H9 (cell line): ENCODE measurements around the gene CCM2. TPM values are rescaled to one million over a fixed set of nuclear protein-coding genes. Genes with fewer than 3 reads are reported as not detected.

Source experiments
- DNase-seq: peaks from one replicate; pipeline ENCODE4 v3.0.0-alpha.2; 2017
- H2AFZ ChIP-seq: one replicate; pipeline ENCODE4 v1.6.1; 2013; ENCODE audit warnings: mild to moderate bottlenecking, low read length, control low read depth, moderate library complexity
- H2AK5ac ChIP-seq: 2 replicates; pipeline ENCODE4 v1.6.1; 2013; ENCODE audit warnings: low read length, control low read depth, mixed read lengths; ENCODE audit not compliant: insufficient read length
- H2BK120ac ChIP-seq: one replicate; pipeline ENCODE4 v1.6.1; 2013; ENCODE audit warnings: low read depth, mild to moderate bottlenecking, low read length, control low read depth, inconsistent platforms; ENCODE audit not compliant: poor library complexity, severe bottlenecking
- H2BK12ac ChIP-seq: 2 replicates; pipeline ENCODE4 v1.6.1; 2013; ENCODE audit warnings: low read length, control low read depth, mixed read lengths, low read depth; ENCODE audit not compliant: insufficient read length
- H2BK15ac ChIP-seq: 2 replicates; pipeline ENCODE4 v1.6.1; 2013; ENCODE audit warnings: low read depth, low read length, control low read depth
- H2BK20ac ChIP-seq: one replicate; pipeline ENCODE4 v1.6.1; 2013; ENCODE audit warnings: low read depth, mild to moderate bottlenecking, low read length, control low read depth, inconsistent platforms; ENCODE audit not compliant: poor library complexity, severe bottlenecking
- H2BK5ac ChIP-seq: 2 replicates; pipeline ENCODE4 v1.6.1; 2013; ENCODE audit warnings: low read length, control low read depth, mixed read lengths; ENCODE audit not compliant: insufficient read length
- H3K14ac ChIP-seq: 2 replicates; pipeline ENCODE4 v1.6.1; 2013; ENCODE audit warnings: low read length, control low read depth; ENCODE audit not compliant: insufficient read depth
- H3K18ac ChIP-seq: 2 replicates; pipeline ENCODE4 v1.6.1; 2013; ENCODE audit warnings: low read depth, mild to moderate bottlenecking, mixed read lengths, low read length, control low read depth; ENCODE audit not compliant: insufficient read length
- H3K23ac ChIP-seq: 2 replicates; pipeline ENCODE4 v1.6.1; 2013; ENCODE audit warnings: low read length, control low read depth, mixed read lengths, low read depth; ENCODE audit not compliant: insufficient read length
- H3K23me2 ChIP-seq: 2 replicates; pipeline ENCODE4 v1.6.1; 2013; ENCODE audit warnings: low read depth, mild to moderate bottlenecking, mixed read lengths, low read length, control low read depth; ENCODE audit not compliant: insufficient read length, poor library complexity, severe bottlenecking
- H3K27ac ChIP-seq: 2 replicates; pipeline ENCODE4 v1.5.1; 2013; ENCODE audit warnings: low read length, control low read depth, mixed read lengths, low read depth; ENCODE audit not compliant: insufficient read length
- H3K27me3 ChIP-seq: 2 replicates; pipeline ENCODE4 v1.6.1; 2013; ENCODE audit warnings: low read length, control low read depth, inconsistent platforms; ENCODE audit not compliant: insufficient read depth
- H3K4ac ChIP-seq: 2 replicates; pipeline ENCODE4 v1.6.1; 2013; ENCODE audit warnings: low read depth, mild to moderate bottlenecking, control low read depth, inconsistent platforms, low read length, moderate library complexity
- H3K4me1 ChIP-seq: 2 replicates; pipeline ENCODE4 v1.6.1; 2013; ENCODE audit warnings: low read length, control low read depth, inconsistent platforms; ENCODE audit not compliant: insufficient read depth
- H3K4me2 ChIP-seq: 2 replicates; pipeline ENCODE4 v1.6.1; 2013; ENCODE audit warnings: low read length, control low read depth, mixed read lengths; ENCODE audit not compliant: insufficient read length, insufficient read depth
- H3K56ac ChIP-seq: 2 replicates; pipeline ENCODE4 v1.6.1; 2013; ENCODE audit warnings: low read depth, mild to moderate bottlenecking, mixed read lengths, low read length, control low read depth; ENCODE audit not compliant: insufficient read length
- H3K79me1 ChIP-seq: 2 replicates; pipeline ENCODE4 v1.6.1; 2013; ENCODE audit warnings: low read depth, mild to moderate bottlenecking, moderate library complexity, low read length, control low read depth, inconsistent platforms; ENCODE audit not compliant: insufficient read depth, poor library complexity, severe bottlenecking
- H3K79me2 ChIP-seq: 2 replicates; pipeline ENCODE4 v1.6.1; 2013; ENCODE audit warnings: low read length, control low read depth, inconsistent platforms; ENCODE audit not compliant: insufficient read depth
- H3K9ac ChIP-seq: 2 replicates; pipeline ENCODE4 v1.6.1; 2013; ENCODE audit warnings: low read length, control low read depth, mixed read lengths; ENCODE audit not compliant: insufficient read length; ENCODE audit errors: extremely low read depth
- H3K9me3 ChIP-seq: one replicate; pipeline ENCODE4 v1.6.1; 2013; ENCODE audit warnings: low read depth, low read length, inconsistent platforms; ENCODE audit not compliant: control insufficient read depth
- H3T11ph ChIP-seq: one replicate; pipeline ENCODE4 v1.6.1; 2013; ENCODE audit warnings: mild to moderate bottlenecking, low read length, control low read depth, inconsistent platforms
- H4K20me1 ChIP-seq: one replicate; pipeline ENCODE4 v1.6.1; 2013; ENCODE audit not compliant: control insufficient read depth, insufficient read length, insufficient read depth
- H4K5ac ChIP-seq: 2 replicates; pipeline ENCODE4 v1.6.1; 2013; ENCODE audit warnings: low read depth, mild to moderate bottlenecking, mixed read lengths, low read length, control low read depth; ENCODE audit not compliant: insufficient read length
- H4K8ac ChIP-seq: replicated peaks from 2 replicates; pipeline ENCODE4 v1.6.1; 2013; ENCODE audit warnings: low read length, control low read depth, mixed read lengths, low read depth; ENCODE audit not compliant: insufficient read length
- H4K91ac ChIP-seq: 2 replicates; pipeline ENCODE4 v1.6.1; 2013; ENCODE audit warnings: low read depth, mild to moderate bottlenecking, moderate library complexity, mixed read lengths, low read length, control low read depth; ENCODE audit not compliant: insufficient read length
- H3K27ac Mint-ChIP-seq, 3 experiments: 2 replicates in 2 of 3; 3 replicates in 1 of 3; pipeline ENCODE4 v1.8.0; 2020 to 2021; ENCODE audit warnings: mixed read lengths in 3 of 3, mild to moderate bottlenecking in 1 of 3, moderate library complexity in 1 of 3
- H3K27me3 Mint-ChIP-seq: 2 replicates; pipeline ENCODE4 v1.8.0; 2021; ENCODE audit warnings: low read depth, mild to moderate bottlenecking, moderate library complexity, mixed read lengths
- H3K36me3 Mint-ChIP-seq, 3 experiments: 2 replicates in 2 of 3; 3 replicates in 1 of 3; pipeline ENCODE4 v1.8.0; 2020 to 2021; ENCODE audit warnings: low read depth in 3 of 3, mixed read lengths in 3 of 3; ENCODE audit not compliant: insufficient read depth in 1 of 3
- H3K4me1 Mint-ChIP-seq, 2 experiments: 2 replicates each; pipeline ENCODE4 v1.8.0; 2020; ENCODE audit warnings: mixed read lengths in 2 of 2
- H3K4me3 Mint-ChIP-seq, 2 experiments: 2 replicates in 1 of 2; 3 replicates in 1 of 2; pipeline ENCODE4 v1.8.0; 2020 to 2021; ENCODE audit warnings: mild to moderate bottlenecking in 2 of 2, mixed read lengths in 2 of 2, moderate library complexity in 1 of 2
- H3K9me3 Mint-ChIP-seq, 2 experiments: 2 replicates in 1 of 2; 3 replicates in 1 of 2; pipeline ENCODE4 v1.8.0; 2020; ENCODE audit warnings: mild to moderate bottlenecking in 2 of 2, mixed read lengths in 2 of 2, moderate library complexity in 1 of 2
- CTCF ChIP-seq: fragments of 200-600 bp; sonication (generic); conservative IDR thresholded peaks from 3 replicates; pipeline ENCODE4 v1.8.0; 2021; ENCODE audit warnings: antibody characterized with exemption, mild to moderate bottlenecking
- WGBS: extraction: QIAGEN DNeasy Blood & Tissue Kit; methylation state at CpG from one replicate; pipeline ENCODE4 v1.1.7; 2013; ENCODE audit warnings: missing lambda C conversion rate, low lambda C conversion rate, mixed read lengths; ENCODE audit not compliant: insufficient read length; ENCODE audit errors: extremely low coverage; 5-methylcytosine and 5-hydroxymethylcytosine counted together
- total RNA-seq: library from RNA; stranded (reverse); gene quantifications from 2 replicates; pipeline ENCODE4 v1.2.1, GENCODE V29; 2021

The CCM2 gene
- total RNA-seq, 1 experiment from 2014 or later = 30.4 TPM

GRCh38 chr7:45076946-45077345, 76.9 kb downstream of the CCM2 start:
- Mint-ChIP-seq H3K27ac (no peak overlapping the region), H3K36me3 (peaks cover 6 to 44% (median 23%) of the 10 kb centered on the region in 3 experiments; a peak in 6 of 7 replicates), H3K4me3 (no peak overlapping the region; a peak in 1 of 5 replicates), H3K9me3 (peaks cover 0 to 3% of the 10 kb centered on the region in 2 experiments; a peak in 3 of 5 replicates), H3K27me3 (peaks cover 4% of the 10 kb centered on the region; the same call in 1 of the 2 replicates), H3K4me1 (peaks cover 0 to 7% of the 10 kb centered on the region in 2 experiments; a peak in 1 of 4 replicates)
- Histone ChIP-seq H3K14ac (no peak overlapping the region), H2BK20ac (no peak overlapping the region), H4K8ac (no peak overlapping the region), H2AFZ (no peak overlapping the region), H2BK120ac (no peak overlapping the region), H4K20me1 (no peaks in the 10 kb centered on the region), H4K91ac (no peak overlapping the region), H3K56ac (no peak overlapping the region), H3K9ac (no peak overlapping the region), H3K27me3 (no peaks in the 10 kb centered on the region), H2BK15ac (no peak overlapping the region), H3K27ac (no peak overlapping the region), H3K18ac (no peak overlapping the region), H3K4me1 (no peaks in the 10 kb centered on the region), H3K79me2 (no peaks in the 10 kb centered on the region), H3K79me1 (no peaks in the 10 kb centered on the region), H3K4ac (no peak overlapping the region), H3K4me2 (no peak overlapping the region), H2BK12ac (no peak overlapping the region), H2AK5ac (no peak overlapping the region), H3K23me2 (no peaks in the 10 kb centered on the region), H3K23ac (no peak overlapping the region), H4K5ac (no peak overlapping the region), H2BK5ac (no peak overlapping the region), H3K9me3 (no peaks in the 10 kb centered on the region), H3T11ph (no peak overlapping the region)
- no peak for TF ChIP-seq CTCF
- WGBS = no CpG with 5 or more reads among the region's 5 CpGs
- no peak for DNase-seq
